ENCODE measurements around the gene OSBPL5.

Gene OSBPL5

GRCh38 chr11:3041699-3042441 is 123.2 kb downstream of the OSBPL5 start:
- DNase-seq (ENCODE audit: low read depth in 2 of 3, low spot score in 2 of 3) = no peak

- DNase-seq (ENCODE audit: low read depth in 2 of 3, low spot score in 2 of 3) = no peak
Observed at GRCh38 chr11:3040881-3041280, 124.2 kb downstream of the OSBPL5 start.

- DNase-seq (ENCODE audit: low read depth in 2 of 3, low spot score in 2 of 3) = no peak
Observed at GRCh38 chr11:3037945-3038271, 127.2 kb downstream of the OSBPL5 start.
